NT2/D1 (cell line): ENCODE results near the gene AFM.

Experiments
- SUZ12 ChIP-seq: IDR thresholded peaks from 2 replicates; pipeline ENCODE4 v1.6.1; 2011; ENCODE audit not compliant: insufficient read length, insufficient read depth; ENCODE audit errors: extremely low read depth
- YY1 ChIP-seq: IDR thresholded peaks from 2 replicates; pipeline ENCODE4 v1.6.1; 2011; ENCODE audit not compliant: insufficient read length, insufficient read depth
- ZNF274 ChIP-seq: IDR thresholded peaks from 2 replicates; pipeline ENCODE4 v1.6.1; 2011; ENCODE audit warnings: mild to moderate bottlenecking, low read depth, low read length

GRCh38 chr4:73451404-73451803, 30.1 kb upstream of the AFM start:
- TF ChIP-seq YY1 (no peak), ZNF274 (no peak), SUZ12 (no peak)
